KOPT-K1 (cell line): ENCODE data around the gene C10orf53.

Experiments used
- H3K27ac ChIP-seq: fragments of 200-600 bp; sonication (generic); 2 replicates; pipeline ENCODE4 v1.5.1; 2016; ENCODE audit warnings: antibody characterized with exemption, mild to moderate bottlenecking, low read depth, low read length; ENCODE audit not compliant: poor library complexity, severe bottlenecking
- H3K36me3 ChIP-seq: fragments of 200-600 bp; sonication (generic); 2 replicates; pipeline ENCODE4 v1.5.1; 2017; ENCODE audit warnings: antibody characterized with exemption, mild to moderate bottlenecking, low read length, moderate library complexity; ENCODE audit not compliant: insufficient read depth
- H3K9me3 ChIP-seq: fragments of 200-600 bp; sonication (generic); 2 replicates; pipeline ENCODE4 v1.5.1; 2017; ENCODE audit warnings: antibody characterized with exemption, low read length, mild to moderate bottlenecking; ENCODE audit not compliant: insufficient read depth, poor library complexity, severe bottlenecking

The C10orf53 gene

GRCh38 chr10:49745756-49746155 is 66.3 kb downstream of the C10orf53 start:
- no peak overlapping the region for H3K27ac ChIP-seq
- H3K9me3 ChIP-seq, result no peaks in the 10 kb centered on the region
- H3K36me3 ChIP-seq, result peaks cover 14% of the 10 kb centered on the region; the same call in 1 of the 2 replicates

DNA sequence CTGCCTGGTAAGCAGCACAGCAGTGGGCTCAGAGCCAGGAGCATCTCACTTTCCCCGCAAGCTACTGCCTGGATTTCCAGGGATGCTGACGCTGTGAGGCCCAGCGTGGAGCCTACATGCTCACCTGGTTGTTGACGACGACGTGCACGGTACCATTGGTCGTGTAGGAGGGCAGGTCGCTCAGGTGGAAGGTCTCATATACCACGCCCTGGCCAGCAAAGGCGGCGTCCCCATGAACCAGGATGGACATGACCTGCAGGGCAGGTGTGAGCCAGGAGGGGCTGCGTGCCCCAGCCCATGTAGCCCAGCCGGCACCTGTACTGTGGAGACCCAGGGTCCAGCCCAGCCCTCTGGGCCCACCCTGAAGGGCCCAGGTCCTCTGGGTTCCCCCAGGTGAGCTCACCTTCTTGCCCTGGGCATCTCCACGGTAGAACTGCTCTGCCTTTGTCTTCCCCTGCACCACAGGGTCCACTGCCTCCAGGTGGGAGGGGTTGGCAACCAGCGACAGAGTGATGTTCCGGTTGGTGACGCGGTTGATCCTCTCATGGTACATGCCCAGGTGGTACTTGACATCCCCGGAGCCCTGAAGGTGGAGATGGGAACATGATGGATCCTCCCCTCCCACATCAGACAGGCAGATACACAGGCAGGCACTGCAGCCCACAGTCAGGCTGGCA is 67.3 kb downstream of the C10orf53 start:
- no peaks in the 10 kb centered on the region for H3K9me3 ChIP-seq
- peaks cover 14% of the 10 kb centered on the region; the same call in 1 of the 2 replicates for H3K36me3 ChIP-seq
- peak overlapping the region; percentile 37 for H3K27ac ChIP-seq
